Fibroblast of pulmonary artery (primary cell): Measurements from ENCODE around the gene THBS3.

Source experiments
- DNase-seq: peaks from one replicate; pipeline ENCODE4 v3.0.0-alpha.2; 2010; ENCODE audit warnings: low read depth
- H3K4me3 ChIP-seq: replicated peaks from 2 replicates; pipeline ENCODE4 v1.5.1; 2011; ENCODE audit warnings: low read depth, mild to moderate bottlenecking, control low read depth, low read length, moderate library complexity
- CTCF ChIP-seq: IDR thresholded peaks from 2 replicates; pipeline ENCODE4 v1.5.1; 2011; ENCODE audit warnings: mild to moderate bottlenecking, control low read depth, low read length, inconsistent platforms; ENCODE audit errors: missing control alignments

Gene THBS3

DNA sequence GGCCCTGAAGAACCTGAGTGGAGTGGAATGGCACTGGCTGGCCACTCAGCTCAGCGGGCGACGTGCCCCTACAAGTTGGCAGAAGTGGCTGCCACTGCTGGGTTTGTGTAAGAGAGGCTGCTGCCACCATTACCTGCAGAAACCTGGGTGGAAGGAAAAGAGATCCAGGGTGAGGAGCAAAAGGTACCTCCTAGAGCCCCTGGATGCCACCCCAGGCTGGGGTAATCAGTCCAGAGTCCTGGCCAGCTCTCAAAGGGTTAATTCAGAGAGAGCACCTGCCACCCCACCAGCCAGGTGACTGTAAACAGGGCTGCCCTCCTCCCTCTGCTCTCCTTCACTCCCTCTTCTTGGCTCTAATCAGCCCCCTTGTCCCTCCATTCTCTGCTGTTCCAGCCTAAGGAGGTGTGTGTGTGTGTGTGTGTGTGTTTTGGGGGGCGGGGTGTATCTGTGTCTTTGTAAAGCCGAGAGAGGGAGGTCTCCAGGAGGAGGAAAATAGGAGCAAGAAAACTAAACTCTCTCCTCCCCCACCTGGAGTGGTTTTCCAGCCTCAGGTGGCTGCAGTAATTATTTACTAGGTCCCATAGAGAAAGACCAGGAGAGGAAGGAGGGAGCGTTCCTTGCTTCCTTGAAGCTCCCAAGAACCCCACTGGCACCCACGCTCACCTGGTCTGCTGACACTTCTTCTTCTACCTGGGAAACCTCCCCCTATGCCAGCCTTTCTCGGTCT lies 21.5 kb downstream of the THBS3 start:
- H3K4me3 ChIP-seq, result no peak overlapping the region
- TF ChIP-seq CTCF, result no peak
- no peak for DNase-seq

DNA sequence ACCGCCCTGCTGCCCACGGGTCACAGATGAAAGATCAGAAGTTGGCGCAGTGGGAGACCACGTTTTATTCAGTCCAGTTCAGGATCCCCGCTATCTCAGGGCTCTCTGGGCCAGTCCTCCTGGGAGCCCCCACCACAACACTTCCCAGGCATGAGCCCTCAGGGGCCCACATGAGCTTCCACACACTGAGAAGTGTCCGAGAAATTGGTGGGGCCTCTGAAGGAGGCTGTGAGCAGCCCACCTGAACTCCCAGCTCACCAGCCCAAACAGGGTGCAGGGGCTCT lies 22.0 kb downstream of the THBS3 start:
- no peak for TF ChIP-seq CTCF
- DNase-seq, result no peak
- no peak overlapping the region for H3K4me3 ChIP-seq

- no peak overlapping the region for H3K4me3 ChIP-seq
- DNase-seq, result no peak
- no peak for TF ChIP-seq CTCF
Measured at GRCh38 chr1:155184835-155185782, 22.6 kb downstream of the THBS3 start.

- no peak for TF ChIP-seq CTCF
- no peak overlapping the region for H3K4me3 ChIP-seq
- no peak for DNase-seq
Measured at GRCh38 chr1:155184351-155184811, 23.3 kb downstream of the THBS3 start.

GRCh38 chr1:155183775-155184221 lies 23.9 kb downstream of the THBS3 start:
- H3K4me3 ChIP-seq, result no peak overlapping the region
- no peak for DNase-seq
- TF ChIP-seq CTCF, result no peak

DNA sequence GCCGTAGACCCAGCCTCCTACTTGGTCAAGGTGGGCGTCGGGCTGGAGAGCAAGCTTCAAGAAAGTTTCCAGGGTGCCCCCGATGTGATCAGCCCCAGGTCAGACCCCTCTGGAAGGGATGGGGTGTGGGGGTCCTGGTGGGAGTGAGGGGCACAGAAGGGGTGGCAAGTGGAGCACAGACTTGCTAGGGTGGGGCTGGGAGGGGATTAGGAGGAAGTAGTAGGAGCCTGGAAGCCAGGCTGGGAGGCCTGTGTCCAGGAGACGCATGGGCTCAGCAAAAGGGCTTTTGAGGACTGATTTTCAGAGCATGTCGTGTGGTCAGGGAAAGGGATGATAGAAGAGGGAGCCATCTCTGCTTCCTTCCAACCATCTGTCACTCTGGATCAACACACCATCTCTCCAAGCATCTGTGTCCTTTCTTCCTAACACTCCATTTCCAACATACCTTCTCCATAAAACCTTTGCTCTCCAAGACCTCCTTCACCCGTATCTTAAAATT lies 25.6 kb downstream of the THBS3 start:
- TF ChIP-seq CTCF, result no peak
- H3K4me3 ChIP-seq, result no peak overlapping the region
- DNase-seq, result no peak
